Loucy (cell line): ENCODE data around the gene PRKCG.

Experiments
- H2AFZ ChIP-seq: fragments of 200-600 bp; sonication (generic); 2 replicates; pipeline ENCODE4 v1.6.0; 2016; ENCODE audit warnings: antibody characterized with exemption, mild to moderate bottlenecking, low read length, moderate library complexity
- H3F3A ChIP-seq: fragments of 200-600 bp; 2 replicates; pipeline ENCODE4 v1.6.0; 2016; ENCODE audit warnings: antibody characterized with exemption, low read depth, mild to moderate bottlenecking
- H3K27me3 ChIP-seq: fragments of 200-600 bp; sonication (generic); 2 replicates; pipeline ENCODE4 v1.6.1; 2014; ENCODE audit warnings: low read length, mild to moderate bottlenecking; ENCODE audit not compliant: insufficient read depth, poor library complexity, severe bottlenecking
- H3K36me3 ChIP-seq: fragments of 200-600 bp; sonication (generic); 2 replicates; pipeline ENCODE4 v1.6.1; 2016; ENCODE audit warnings: low read length; ENCODE audit not compliant: insufficient read depth
- H3K4me1 ChIP-seq: fragments of 200-600 bp; sonication (generic); 2 replicates; pipeline ENCODE4 v1.5.1; 2014; ENCODE audit warnings: low read length, mild to moderate bottlenecking; ENCODE audit not compliant: insufficient read depth, poor library complexity, severe bottlenecking
- H3K4me2 ChIP-seq: fragments of 200-600 bp; sonication (generic); 2 replicates; pipeline ENCODE4 v1.6.0; 2014; ENCODE audit warnings: antibody characterized with exemption, low read length, low read depth, mild to moderate bottlenecking; ENCODE audit not compliant: poor library complexity, severe bottlenecking
- H3K4me3 ChIP-seq: fragments of 200-600 bp; sonication (generic); 2 replicates; pipeline ENCODE4 v1.5.1; 2014; ENCODE audit warnings: low read length, mild to moderate bottlenecking, mixed read lengths; ENCODE audit not compliant: poor library complexity, severe bottlenecking
- H3K79me2 ChIP-seq: fragments of 200-600 bp; sonication (generic); 2 replicates; pipeline ENCODE4 v1.6.1; 2014; ENCODE audit warnings: low read length; ENCODE audit not compliant: insufficient read depth
- H3K9ac ChIP-seq: fragments of 200-600 bp; sonication (generic); 2 replicates; pipeline ENCODE4 v1.6.0; 2014; ENCODE audit warnings: mild to moderate bottlenecking, low read depth, low read length, moderate library complexity; ENCODE audit not compliant: poor library complexity, severe bottlenecking
- H3K9me2 ChIP-seq: fragments of 200-600 bp; sonication (generic); replicated peaks from 2 replicates; pipeline ENCODE4 v1.6.1; 2016; ENCODE audit warnings: low read depth, low read length, mixed read lengths
- H3K9me3 ChIP-seq: fragments of 200-600 bp; sonication (generic); 2 replicates; pipeline ENCODE4 v1.6.1; 2014; ENCODE audit warnings: mild to moderate bottlenecking, antibody characterized with exemption, low read length, low read depth; ENCODE audit not compliant: insufficient read depth
- H4K20me1 ChIP-seq: fragments of 200-600 bp; sonication (generic); 2 replicates; pipeline ENCODE4 v1.6.0; 2014; ENCODE audit warnings: antibody characterized with exemption, low read length, mild to moderate bottlenecking; ENCODE audit not compliant: insufficient read depth, poor library complexity, severe bottlenecking
- CTCF ChIP-seq: fragments of 200-600 bp; sonication (generic); conservative IDR thresholded peaks from 2 replicates; pipeline ENCODE4 v1.5.1; 2014; ENCODE audit warnings: mild to moderate bottlenecking, antibody characterized with exemption, low read length
- EZH2phosphoT487 ChIP-seq: fragments of 200-600 bp; IDR thresholded peaks from 2 replicates; pipeline ENCODE4 v1.6.1; 2018; ENCODE audit warnings: antibody characterized with exemption, mild to moderate bottlenecking, moderate library complexity, borderline replicate concordance

The PRKCG gene

GRCh38 chr19:53903055-53903680 lies 21.2 kb downstream of the PRKCG start:
- no peak overlapping the region for H3K4me2 ChIP-seq
- no peak overlapping the region for H3K4me3 ChIP-seq
- no peaks in the 10 kb centered on the region for H3F3A ChIP-seq
- H2AFZ ChIP-seq, result no peak overlapping the region
- H3K36me3 ChIP-seq, result no peaks in the 10 kb centered on the region
- no peaks in the 10 kb centered on the region for H3K4me1 ChIP-seq
- H3K27me3 ChIP-seq, result no peaks in the 10 kb centered on the region
- no peaks in the 10 kb centered on the region for H3K9me2 ChIP-seq
- no peaks in the 10 kb centered on the region for H3K9me3 ChIP-seq
- TF ChIP-seq EZH2phosphoT487 (no peak), CTCF (no peak)
- H3K9ac ChIP-seq, result no peak overlapping the region
- no peaks in the 10 kb centered on the region for H4K20me1 ChIP-seq
- no peaks in the 10 kb centered on the region for H3K79me2 ChIP-seq

- Histone ChIP-seq H3K4me2 (no peak overlapping the region), H3K9me2 (no peaks in the 10 kb centered on the region), H3K79me2 (no peaks in the 10 kb centered on the region), H4K20me1 (no peaks in the 10 kb centered on the region), H3K9me3 (no peaks in the 10 kb centered on the region), H3K9ac (no peak overlapping the region), H3F3A (no peaks in the 10 kb centered on the region), H2AFZ (no peak overlapping the region), H3K36me3 (no peaks in the 10 kb centered on the region), H3K4me1 (no peaks in the 10 kb centered on the region), H3K4me3 (no peak overlapping the region), H3K27me3 (no peaks in the 10 kb centered on the region)
- TF ChIP-seq CTCF, result no peak
- TF ChIP-seq EZH2phosphoT487, result no peak
Measured at GRCh38 chr19:53904909-53905308, 22.9 kb downstream of the PRKCG start.

- TF ChIP-seq EZH2phosphoT487, result no peak
- TF ChIP-seq CTCF, result no peak
- Histone ChIP-seq H3K79me2 (no peaks in the 10 kb centered on the region), H3K4me1 (no peaks in the 10 kb centered on the region), H4K20me1 (no peaks in the 10 kb centered on the region), H3K4me3 (no peak overlapping the region), H3K4me2 (no peak overlapping the region), H3K9me3 (no peaks in the 10 kb centered on the region), H2AFZ (no peak overlapping the region), H3K27me3 (no peaks in the 10 kb centered on the region), H3K9ac (no peak overlapping the region), H3K9me2 (no peaks in the 10 kb centered on the region), H3F3A (no peaks in the 10 kb centered on the region), H3K36me3 (no peaks in the 10 kb centered on the region)
Measured at GRCh38 chr19:53905787-53906186, 23.8 kb downstream of the PRKCG start.
